ENCODE measurements around the gene TIAM2.

- TF ChIP-seq CTCF (IDR thresholded peaks at IDR 0.05 in 2 of 3, conservative IDR thresholded peaks at IDR 0.05 in 1 of 3; ENCODE audit: insufficient read depth in 2 of 3, low read depth in 1 of 3, low read length in 3 of 3) (no peak), ZNF316 (IDR thresholded peaks at IDR 0.05) (no peak), PURB (CRISPR knock-in tag; IDR thresholded peaks at IDR 0.05; ENCODE audit: low read depth) (no peak)
Measured at GRCh38 chr6:155262655-155263054, 267.5 kb downstream of the TIAM2 start.

Measured in K562 (cell line).